HEK293 (cell line): ENCODE measurements around the gene SET.

ENCODE experiments used
- CTCF ChIP-seq: fragments of 450-650 bp; formaldehyde crosslinking; IDR thresholded peaks from 2 replicates; pipeline ENCODE4 v1.5.1; 2016; ENCODE audit warnings: missing biosample characterization, missing genetic modification characterization
- OSR2 ChIP-seq: fragments of 450-650 bp; formaldehyde crosslinking; IDR thresholded peaks from 2 replicates; pipeline ENCODE4 v1.5.1; 2016; ENCODE audit warnings: missing biosample characterization, missing genetic modification characterization
- SP2 ChIP-seq: fragments of 450-650 bp; formaldehyde crosslinking; IDR thresholded peaks from 2 replicates; pipeline ENCODE4 v1.5.1; 2016; ENCODE audit warnings: missing biosample characterization, missing genetic modification characterization
- YY1 ChIP-seq: fragments of 450-650 bp; formaldehyde crosslinking; IDR thresholded peaks from 2 replicates; pipeline ENCODE4 v1.5.1; 2018; ENCODE audit warnings: missing biosample characterization, missing genetic modification characterization
- ZNF280D ChIP-seq: fragments of 450-650 bp; formaldehyde crosslinking; IDR thresholded peaks from 2 replicates; pipeline ENCODE4 v1.5.1; 2016; ENCODE audit warnings: missing biosample characterization, missing genetic modification characterization
- ZNF549 ChIP-seq: fragments of 450-650 bp; IDR thresholded peaks from 2 replicates; pipeline ENCODE4 v1.5.1; 2018; ENCODE audit warnings: missing biosample characterization, missing genetic modification characterization, mild to moderate bottlenecking, inconsistent platforms, moderate library complexity
- ZNF704 ChIP-seq: fragments of 450-650 bp; formaldehyde crosslinking; IDR thresholded peaks from 2 replicates; pipeline ENCODE4 v1.5.1; 2016; ENCODE audit warnings: missing biosample characterization, missing genetic modification characterization

- TF ChIP-seq ZNF280D (tag by site-specific recombination) (no peak), CTCF (no peak), YY1 (tag by site-specific recombination) (no peak), ZNF704 (tag by site-specific recombination) (no peak), SP2 (tag by site-specific recombination) (peak; percentile 96), ZNF549 (tag by site-specific recombination) (no peak), OSR2 (tag by site-specific recombination) (no peak)
Measured at GRCh38 chr9:128724744-128725211, 35.8 kb downstream of the SET start.
